Vagina (tissue), 2 donors: Measurements from ENCODE around the gene LSG1.

ENCODE experiments used
- POLR2A ChIP-seq, 2 donors: fragments of 450-650 bp; IDR thresholded peaks; one replicate each; pipeline ENCODE4 v1.6.1; 2017; ENCODE audit warnings: antibody characterized with exemption in 2 of 2, mild to moderate bottlenecking in 2 of 2, moderate library complexity in 2 of 2
- POLR2AphosphoS5 ChIP-seq, 2 donors: sonication (generic); formaldehyde crosslinking; IDR thresholded peaks; one replicate each; pipeline ENCODE4 v1.9.0; 2017; ENCODE audit warnings: antibody characterized with exemption in 2 of 2, mild to moderate bottlenecking in 2 of 2, low read depth in 1 of 2; ENCODE audit not compliant: insufficient read depth in 1 of 2
- TF ChIP-seq, protein P1 (sequence below), 3 experiments: fragments of 450-650 bp in 2 of 3; fragments of 200-600 bp in 1 of 3; sonication (generic) in 1 of 3; IDR thresholded peaks; one replicate each; pipeline ENCODE4 v1.5.1; 2017 to 2019; ENCODE audit warnings: antibody characterized with exemption in 3 of 3, mild to moderate bottlenecking in 2 of 3, moderate library complexity in 2 of 3

DNA sequence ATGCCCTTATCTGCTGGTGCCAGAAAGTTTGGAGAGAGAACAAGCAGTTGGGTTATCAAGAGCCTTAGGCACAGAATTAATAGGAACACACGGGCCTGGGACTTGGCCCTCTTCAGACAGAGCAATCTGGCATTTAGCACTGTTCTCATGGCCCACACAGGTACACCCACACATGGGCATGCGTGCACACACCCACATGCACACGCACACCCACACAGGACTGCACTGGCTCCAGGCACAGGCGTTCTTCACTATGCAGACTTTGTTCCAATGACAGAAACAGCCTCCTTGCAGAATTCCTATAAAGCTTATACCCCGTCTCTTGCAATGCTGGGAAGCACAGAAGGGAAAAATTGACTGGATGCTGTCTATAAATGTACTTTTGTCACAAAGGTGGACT, 75.1 kb downstream of the LSG1 start:
- TF ChIP-seq POLR2A (IDR thresholded peaks at IDR 0.05) (no peak), POLR2AphosphoS5 (IDR thresholded peaks at IDR 0.05; ENCODE audit: insufficient read depth in 1 of 2, low read depth in 1 of 2) (no peak)
- TF ChIP-seq, protein P1, sequence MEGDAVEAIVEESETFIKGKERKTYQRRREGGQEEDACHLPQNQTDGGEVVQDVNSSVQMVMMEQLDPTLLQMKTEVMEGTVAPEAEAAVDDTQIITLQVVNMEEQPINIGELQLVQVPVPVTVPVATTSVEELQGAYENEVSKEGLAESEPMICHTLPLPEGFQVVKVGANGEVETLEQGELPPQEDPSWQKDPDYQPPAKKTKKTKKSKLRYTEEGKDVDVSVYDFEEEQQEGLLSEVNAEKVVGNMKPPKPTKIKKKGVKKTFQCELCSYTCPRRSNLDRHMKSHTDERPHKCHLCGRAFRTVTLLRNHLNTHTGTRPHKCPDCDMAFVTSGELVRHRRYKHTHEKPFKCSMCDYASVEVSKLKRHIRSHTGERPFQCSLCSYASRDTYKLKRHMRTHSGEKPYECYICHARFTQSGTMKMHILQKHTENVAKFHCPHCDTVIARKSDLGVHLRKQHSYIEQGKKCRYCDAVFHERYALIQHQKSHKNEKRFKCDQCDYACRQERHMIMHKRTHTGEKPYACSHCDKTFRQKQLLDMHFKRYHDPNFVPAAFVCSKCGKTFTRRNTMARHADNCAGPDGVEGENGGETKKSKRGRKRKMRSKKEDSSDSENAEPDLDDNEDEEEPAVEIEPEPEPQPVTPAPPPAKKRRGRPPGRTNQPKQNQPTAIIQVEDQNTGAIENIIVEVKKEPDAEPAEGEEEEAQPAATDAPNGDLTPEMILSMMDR (IDR thresholded peaks at IDR 0.05) = no peak
